GM20431 (cell line): Measurements from ENCODE around the gene C1orf122.

Source experiments
- in situ Hi-C: fragments of 300-500 bp; cut with MseI, MboI; formaldehyde crosslinking; loops from one replicate; pipeline ENCODE4 v1.15.0; 2020; ENCODE audit warnings: low sequenced_read_pairs; ENCODE audit not compliant: unreplicated experiment

The C1orf122 gene

GRCh38 chr1:37795340-37796125 is 12.1 kb upstream of the C1orf122 start:
- in situ Hi-C loops: no loop called here

DNA sequence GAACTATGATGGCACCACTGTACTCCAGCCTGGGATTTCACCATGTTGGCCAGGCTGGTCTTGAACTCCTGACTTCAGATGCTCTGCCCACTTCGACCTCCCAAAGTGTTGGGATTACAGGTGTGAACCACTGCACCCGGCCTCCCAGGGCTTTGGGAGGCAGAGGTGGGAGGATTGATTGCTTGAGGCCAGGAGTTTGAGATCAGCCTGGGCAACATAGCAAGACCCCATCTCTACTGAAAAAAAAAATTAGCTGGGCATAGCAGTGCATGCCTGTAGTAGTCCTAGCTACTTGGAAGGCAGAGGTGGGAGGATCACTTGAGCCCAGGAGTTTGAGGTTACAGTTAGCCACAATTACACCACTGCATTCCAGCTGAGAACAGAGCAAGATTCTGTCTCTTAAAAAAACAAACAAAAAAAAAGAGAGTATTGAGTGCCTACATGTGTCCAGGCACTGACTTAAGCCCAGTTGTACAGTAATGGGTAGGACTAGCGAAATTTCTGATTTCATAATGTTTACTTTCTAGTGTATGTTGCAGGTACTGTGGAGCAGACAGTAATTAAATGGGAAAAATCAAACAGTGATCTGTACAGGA is 9.7 kb upstream of the C1orf122 start:
- in situ Hi-C loops: no loop called here

- in situ Hi-C loops: no loop called here
These were observed 5.2 kb upstream of the C1orf122 start for GRCh38 chr1:37802439-37802838.

GRCh38 chr1:37807220-37807554 is 403 bp upstream of the C1orf122 start:
- in situ Hi-C loops: no loop called here

GRCh38 chr1:37808369-37809319 is 1.1 kb downstream of the C1orf122 start:
- in situ Hi-C loops: no loop called here

DNA sequence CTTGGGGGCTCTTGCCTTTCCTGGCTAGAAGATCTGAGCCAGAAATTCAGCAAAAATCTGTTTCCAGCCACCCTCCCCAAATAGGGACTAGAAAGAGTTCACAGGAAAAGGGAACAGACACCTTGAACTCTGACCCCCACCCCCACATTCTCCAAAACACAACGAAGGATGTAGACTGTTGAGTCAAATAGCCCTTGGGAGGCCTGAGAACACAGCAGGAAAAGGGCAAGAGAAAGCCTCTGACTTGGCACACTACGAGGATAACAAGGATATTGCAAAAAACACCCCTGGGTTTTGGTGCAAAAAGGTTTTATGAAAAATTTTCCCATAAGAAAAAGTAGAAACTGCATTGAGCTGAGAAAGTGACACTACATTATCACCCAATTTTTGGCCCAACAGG is 2.4 kb downstream of the C1orf122 start:
- in situ Hi-C loops: no loop called here

- in situ Hi-C loops: no loop called here
These were observed 3.6 kb downstream of the C1orf122 start for GRCh38 chr1:37811027-37811655.

DNA sequence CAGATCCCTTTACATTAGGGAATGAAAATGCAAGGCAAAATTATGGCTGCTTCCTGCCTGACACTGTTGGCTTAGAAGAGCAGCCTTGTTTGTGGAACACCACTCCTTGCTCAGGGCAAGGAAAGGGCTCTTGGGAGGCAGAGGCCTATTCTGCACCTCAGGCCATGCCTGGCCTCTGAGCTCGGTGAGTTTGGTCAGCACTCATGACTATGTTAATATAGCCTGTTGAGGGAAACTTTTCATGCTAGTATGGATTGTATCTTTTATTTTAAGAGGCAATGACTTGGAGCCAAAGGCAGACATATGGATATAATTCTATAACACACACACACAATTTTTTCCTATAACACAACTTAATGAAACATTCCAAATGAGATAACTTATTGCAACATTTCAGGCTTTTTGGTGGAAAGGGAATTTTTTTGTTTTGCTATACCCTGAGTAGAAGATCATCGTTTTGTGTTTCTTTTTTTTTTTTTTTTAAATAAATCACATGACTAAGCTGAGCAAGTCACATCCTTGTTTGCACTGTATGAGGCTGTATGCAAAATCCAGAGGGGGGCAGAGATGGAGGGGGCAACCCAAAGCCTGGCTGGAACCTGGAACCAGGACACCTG is 6.0 kb downstream of the C1orf122 start:
- in situ Hi-C loops: no loop called here

DNA sequence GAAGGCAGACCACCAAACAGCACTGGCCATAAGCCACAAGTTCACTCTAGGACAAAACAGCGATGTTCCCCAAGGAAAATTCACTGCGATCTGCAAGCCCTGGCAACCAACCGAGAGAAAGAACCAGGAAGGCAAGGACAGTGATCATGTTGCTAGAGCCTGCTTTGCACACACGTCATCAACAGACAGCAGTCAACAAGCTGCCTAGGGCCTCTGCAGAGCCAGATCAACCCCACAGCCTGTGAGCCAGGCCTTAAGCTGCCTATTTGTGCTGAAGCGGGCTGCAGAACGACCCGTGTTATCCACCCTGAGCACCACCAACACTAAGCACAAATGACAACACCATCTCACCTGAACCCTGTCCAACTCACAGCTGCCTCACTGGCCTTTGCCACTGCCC is 6.7 kb downstream of the C1orf122 start:
- in situ Hi-C loops: no loop called here

DNA sequence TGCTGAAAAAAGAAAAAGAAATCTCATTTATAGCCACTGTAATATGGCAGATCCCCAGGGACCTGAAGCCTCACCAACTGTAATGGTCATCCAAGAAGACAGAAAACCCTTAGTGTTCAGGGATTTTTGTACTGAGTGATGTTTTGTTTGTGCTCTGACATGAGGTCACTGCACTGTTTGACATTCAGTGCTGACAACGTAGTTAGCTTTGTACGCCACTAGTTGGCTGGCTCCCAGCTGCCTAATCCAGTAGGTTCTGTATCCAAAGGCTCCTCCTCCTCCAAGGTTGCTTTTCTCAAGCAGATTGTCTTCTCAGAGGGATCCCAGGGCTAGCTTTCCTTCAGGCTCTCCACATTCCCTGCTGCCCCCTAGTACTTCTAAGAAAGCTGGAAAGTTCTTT is 9.9 kb downstream of the C1orf122 start:
- in situ Hi-C loops: no loop called here

- in situ Hi-C loops: no loop called here
These were observed 13.9 kb downstream of the C1orf122 start for GRCh38 chr1:37821481-37821880.

GRCh38 chr1:37822906-37823815 is 15.6 kb downstream of the C1orf122 start:
- in situ Hi-C loops: no loop called here

DNA sequence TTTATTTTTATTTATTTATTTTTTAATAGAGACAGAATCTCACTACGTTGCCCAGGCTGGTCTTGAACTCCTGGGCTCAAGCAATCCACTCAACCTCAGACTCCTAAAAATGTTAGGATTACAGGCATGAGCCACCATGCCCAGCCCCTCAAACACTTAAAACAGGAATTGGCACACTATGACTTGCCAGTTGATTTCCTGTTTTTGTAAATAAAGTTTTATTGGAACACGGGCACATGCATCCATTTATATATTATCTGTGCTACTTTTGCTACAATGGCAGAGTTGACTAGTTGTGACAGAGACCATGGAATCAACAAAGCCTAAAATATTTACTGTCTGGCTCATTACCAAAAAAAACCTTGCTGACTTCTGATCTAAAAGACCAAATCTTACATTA is 16.4 kb downstream of the C1orf122 start:
- in situ Hi-C loops: no loop called here

DNA sequence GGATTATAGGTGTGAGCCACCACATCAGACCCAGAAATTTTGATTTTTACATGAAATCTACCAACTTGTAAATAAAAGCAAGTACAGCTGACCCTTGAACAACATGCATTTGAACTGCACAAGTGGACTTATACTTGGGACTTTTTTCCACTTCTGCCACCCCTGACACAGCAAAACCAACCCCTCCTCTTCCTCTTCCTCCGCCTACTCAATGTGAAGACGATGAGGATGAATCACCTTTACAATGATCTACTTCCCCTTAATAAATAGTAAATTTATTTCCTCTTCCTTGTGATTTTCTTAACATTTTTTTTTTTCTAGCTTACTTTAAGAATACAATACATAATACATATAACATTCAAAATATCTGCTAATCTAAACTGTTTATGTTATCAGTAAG is 17.9 kb downstream of the C1orf122 start:
- in situ Hi-C loops: no loop called here

GRCh38 chr1:37828410-37829074 is 21.0 kb downstream of the C1orf122 start:
- in situ Hi-C loops: no loop called here

DNA sequence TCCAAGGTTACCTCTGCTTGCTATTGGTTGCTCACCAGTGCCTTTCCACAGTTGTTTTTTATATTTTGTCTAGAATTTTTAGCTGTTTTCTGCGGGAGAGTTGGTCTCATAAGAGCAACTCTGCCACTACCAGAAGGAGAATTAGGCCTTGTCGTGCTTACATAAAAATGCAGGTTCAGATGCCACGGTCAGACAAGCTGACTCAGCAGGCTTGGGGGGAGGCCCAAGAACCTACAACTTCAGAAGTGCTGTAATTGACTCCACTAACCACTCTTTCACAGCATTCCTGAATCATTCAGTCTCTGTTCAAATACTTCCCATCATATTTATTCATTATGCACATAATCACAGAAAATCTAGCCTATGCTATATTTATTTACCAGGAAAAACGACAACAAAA is 23.5 kb downstream of the C1orf122 start:
- in situ Hi-C loops: no loop called here

- in situ Hi-C loops: no loop called here
These were observed 24.2 kb downstream of the C1orf122 start for GRCh38 chr1:37831809-37832208.

- in situ Hi-C loops: no loop called here
These were observed 29.2 kb downstream of the C1orf122 start for GRCh38 chr1:37836788-37837187.

DNA sequence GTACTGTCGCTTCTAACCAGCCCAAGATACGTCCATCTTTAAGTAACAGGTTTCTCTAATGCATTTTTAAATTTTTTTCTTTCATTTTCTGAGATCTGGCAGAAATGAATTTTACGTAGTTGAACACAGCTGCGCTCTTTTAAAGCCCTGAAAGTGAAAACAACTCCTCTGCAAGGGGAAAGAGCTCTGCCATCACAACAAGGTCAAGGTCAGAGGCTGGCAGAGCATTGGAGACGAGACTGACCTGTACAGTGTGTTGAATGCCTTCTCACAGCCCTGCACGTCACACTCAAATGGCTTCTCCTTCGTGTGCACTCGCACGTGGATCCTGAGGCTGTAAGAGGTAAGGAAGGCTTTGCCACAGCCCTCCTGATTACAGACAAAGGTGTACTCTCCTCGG is 32.1 kb downstream of the C1orf122 start:
- in situ Hi-C loops: no loop called here
